Measurements from ENCODE around the gene CDK5RAP1.

CDK5RAP1 gene

DNA sequence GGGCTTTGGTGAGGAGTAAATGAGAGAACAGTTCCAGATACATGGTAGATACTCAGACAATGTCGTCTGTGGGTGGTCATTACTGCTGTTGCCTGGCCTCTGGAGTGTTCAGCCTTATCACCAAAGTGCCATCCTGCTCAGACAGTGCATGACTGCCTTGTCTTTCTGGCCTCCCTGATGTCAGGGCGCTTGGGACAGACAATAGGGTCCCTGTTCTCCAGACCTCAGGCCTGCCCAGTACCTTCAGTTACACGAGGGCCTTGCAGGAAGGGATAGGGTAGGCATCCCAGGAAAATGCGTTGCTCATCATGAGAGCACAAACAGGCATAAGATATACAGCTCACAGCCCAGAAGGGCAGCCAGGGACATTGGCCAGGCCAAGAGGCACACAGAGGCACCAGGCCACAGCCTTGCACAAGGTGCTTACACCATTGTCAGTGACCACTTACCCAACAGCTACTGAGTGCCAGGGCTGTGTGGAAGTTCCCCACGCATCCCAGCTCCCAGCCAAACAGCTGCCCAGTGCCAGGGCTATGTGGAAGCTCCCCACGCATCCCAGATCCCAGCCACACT, 90.9 kb downstream of the CDK5RAP1 start:
- no peaks in the 10 kb centered on the region for H3K9me3 ChIP-seq
- TF ChIP-seq, protein P1, sequence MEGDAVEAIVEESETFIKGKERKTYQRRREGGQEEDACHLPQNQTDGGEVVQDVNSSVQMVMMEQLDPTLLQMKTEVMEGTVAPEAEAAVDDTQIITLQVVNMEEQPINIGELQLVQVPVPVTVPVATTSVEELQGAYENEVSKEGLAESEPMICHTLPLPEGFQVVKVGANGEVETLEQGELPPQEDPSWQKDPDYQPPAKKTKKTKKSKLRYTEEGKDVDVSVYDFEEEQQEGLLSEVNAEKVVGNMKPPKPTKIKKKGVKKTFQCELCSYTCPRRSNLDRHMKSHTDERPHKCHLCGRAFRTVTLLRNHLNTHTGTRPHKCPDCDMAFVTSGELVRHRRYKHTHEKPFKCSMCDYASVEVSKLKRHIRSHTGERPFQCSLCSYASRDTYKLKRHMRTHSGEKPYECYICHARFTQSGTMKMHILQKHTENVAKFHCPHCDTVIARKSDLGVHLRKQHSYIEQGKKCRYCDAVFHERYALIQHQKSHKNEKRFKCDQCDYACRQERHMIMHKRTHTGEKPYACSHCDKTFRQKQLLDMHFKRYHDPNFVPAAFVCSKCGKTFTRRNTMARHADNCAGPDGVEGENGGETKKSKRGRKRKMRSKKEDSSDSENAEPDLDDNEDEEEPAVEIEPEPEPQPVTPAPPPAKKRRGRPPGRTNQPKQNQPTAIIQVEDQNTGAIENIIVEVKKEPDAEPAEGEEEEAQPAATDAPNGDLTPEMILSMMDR (IDR thresholded peaks at IDR 0.05), result no peak
- peak overlapping the region; percentile 15 for H3K27ac ChIP-seq
- H3K4me3 ChIP-seq (ENCODE audit: low read depth in 1 of 2, low read length in 1 of 2), result no peak overlapping the region
- no peaks in the 10 kb centered on the region for H3K27me3 ChIP-seq
- H3K4me1 ChIP-seq (ENCODE audit: control insufficient read depth in 1 of 2, insufficient read depth in 1 of 2, low read depth in 1 of 2, low read length in 1 of 2), result peaks cover 30 to 33% of the 10 kb centered on the region in 2 experiments
- H3K36me3 ChIP-seq, result no peaks in the 10 kb centered on the region

DNA sequence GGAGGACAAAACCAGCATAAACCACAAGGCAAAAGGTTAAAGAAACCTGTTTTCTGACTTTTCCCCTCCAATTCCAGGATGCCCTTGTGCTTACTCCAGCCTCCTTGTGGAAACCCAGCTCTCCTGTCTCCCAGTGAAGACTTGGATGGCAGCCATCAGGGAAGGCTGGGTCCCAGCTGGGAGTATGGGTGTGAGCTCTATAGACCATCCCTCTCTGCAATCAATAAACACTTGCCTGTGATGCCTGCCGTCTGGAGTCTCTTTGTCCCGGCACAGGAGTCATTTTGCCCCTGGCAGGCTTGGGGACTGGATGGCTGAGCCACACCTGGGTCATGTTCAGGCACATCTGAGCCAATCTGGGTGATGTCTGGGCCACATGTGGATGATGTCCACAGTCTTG, 91.7 kb downstream of the CDK5RAP1 start:
- no peak overlapping the region for H3K27ac ChIP-seq
- peaks cover 30 to 33% of the 10 kb centered on the region in 2 experiments for H3K4me1 ChIP-seq (ENCODE audit: control insufficient read depth in 1 of 2, insufficient read depth in 1 of 2, low read depth in 1 of 2, low read length in 1 of 2)
- H3K9me3 ChIP-seq, result no peaks in the 10 kb centered on the region
- no peaks in the 10 kb centered on the region for H3K36me3 ChIP-seq
- no peaks in the 10 kb centered on the region for H3K27me3 ChIP-seq
- TF ChIP-seq, protein P1 (IDR thresholded peaks at IDR 0.05), result no peak
- no peak overlapping the region for H3K4me3 ChIP-seq (ENCODE audit: low read depth in 1 of 2, low read length in 1 of 2)

Data from neutrophil (primary cell).